Inflammatory macrophage (primary cell): Measurements from ENCODE around the gene PPP1R37.

ENCODE experiments used
- DNase-seq, 2 donors: peaks; one replicate each; pipeline ENCODE4 v3.0.0-alpha.2; 2020 to 2022

PPP1R37 gene

GRCh38 chr19:45156011-45156630 is 63.1 kb downstream of the PPP1R37 start:
- no peak for DNase-seq

GRCh38 chr19:45156751-45157150 is 63.8 kb downstream of the PPP1R37 start:
- DNase-seq = no peak

GRCh38 chr19:45158503-45159209 is 65.7 kb downstream of the PPP1R37 start:
- no peak for DNase-seq

GRCh38 chr19:45159210-45159970 is 66.4 kb downstream of the PPP1R37 start:
- no peak for DNase-seq

- no peak for DNase-seq
Observed at GRCh38 chr19:45159971-45160324, 67.0 kb downstream of the PPP1R37 start.

- DNase-seq = no peak
Observed at GRCh38 chr19:45160870-45161737, 68.1 kb downstream of the PPP1R37 start, which contains the start of gene NKPD1. Gene NKPD1 (minus strand): TSS chr19:45160982. CDS start chr19:45160150, 832 bp downstream.

- no peak for DNase-seq
Observed at GRCh38 chr19:45161738-45162607, 69.0 kb downstream of the PPP1R37 start.

- DNase-seq = no peak
Observed at GRCh38 chr19:45162608-45163143, 69.7 kb downstream of the PPP1R37 start.

- DNase-seq = no peak
Observed at GRCh38 chr19:45163156-45163555, 70.2 kb downstream of the PPP1R37 start.

- no peak for DNase-seq
Observed at GRCh38 chr19:45163751-45164460, 70.9 kb downstream of the PPP1R37 start.

GRCh38 chr19:45164577-45165335 is 71.8 kb downstream of the PPP1R37 start:
- DNase-seq = peak; percentile 84 to 95

GRCh38 chr19:45166723-45167252 is 73.8 kb downstream of the PPP1R37 start:
- DNase-seq = no peak

GRCh38 chr19:45168767-45169351 is 75.9 kb downstream of the PPP1R37 start:
- DNase-seq = no peak

GRCh38 chr19:45169602-45170001 is 76.6 kb downstream of the PPP1R37 start:
- no peak for DNase-seq

GRCh38 chr19:45170146-45171106 is 77.4 kb downstream of the PPP1R37 start:
- DNase-seq = no peak

- no peak for DNase-seq
Observed at GRCh38 chr19:45171211-45171623, 78.2 kb downstream of the PPP1R37 start.

- DNase-seq = no peak
Observed at GRCh38 chr19:45172173-45172572, 79.2 kb downstream of the PPP1R37 start.
